GM12864 (cell line): ENCODE data around the gene SIPA1L3.
A peak's percentile ranks its signal among the peaks of the same experiment; 100 is the strongest.

ENCODE experiments used
- DNase-seq: peaks from one replicate; pipeline ENCODE4 v3.0.0-alpha.2; 2011; ENCODE audit warnings: low read depth
- H3K4me3 ChIP-seq: 2 replicates; pipeline ENCODE4 v1.5.1; 2011; ENCODE audit warnings: mild to moderate bottlenecking, low read depth, low read length, control low read depth
- TF ChIP-seq, protein P1 (sequence below): IDR thresholded peaks from 2 replicates; pipeline ENCODE4 v1.5.1; 2011; ENCODE audit warnings: low read depth, mild to moderate bottlenecking, moderate library complexity, low read length, control low read depth, inconsistent platforms; ENCODE audit errors: missing control alignments

SIPA1L3 gene

DNA sequence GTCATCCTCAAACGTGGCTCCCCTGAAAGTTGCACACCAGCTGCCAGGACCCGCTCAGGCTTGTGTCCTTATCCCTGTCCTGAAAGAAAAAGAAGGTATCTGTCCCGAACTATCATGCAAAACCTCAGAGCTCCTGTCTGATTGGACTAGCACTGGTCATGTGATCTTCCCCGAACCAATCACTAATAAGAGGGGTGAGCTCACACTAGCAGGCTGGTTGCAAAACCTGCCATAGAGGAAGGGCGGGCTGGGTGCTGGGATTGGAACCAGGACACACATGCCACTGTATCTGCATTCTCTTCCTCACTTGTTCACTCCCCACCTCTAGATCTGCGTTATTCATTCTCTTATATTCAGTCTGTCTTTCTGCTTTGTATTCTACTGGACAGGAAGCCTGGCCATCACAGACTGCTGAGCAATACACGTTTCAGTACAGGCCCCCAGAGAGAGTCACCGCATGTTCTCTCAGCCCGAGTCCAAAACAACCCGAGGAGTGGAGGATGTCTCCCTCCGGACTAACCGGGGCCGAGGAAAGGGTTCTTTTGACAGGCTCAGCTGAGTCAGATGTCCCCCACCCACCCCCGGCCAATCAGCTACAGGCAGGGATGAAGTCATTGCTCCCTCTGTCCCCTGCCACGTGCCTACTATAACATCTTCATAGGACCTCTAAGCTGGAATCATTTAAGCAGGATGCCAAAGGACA is 97.7 kb downstream of the SIPA1L3 start:
- H3K4me3 ChIP-seq, result peak overlapping the region; percentile 48
- TF ChIP-seq, protein P1, sequence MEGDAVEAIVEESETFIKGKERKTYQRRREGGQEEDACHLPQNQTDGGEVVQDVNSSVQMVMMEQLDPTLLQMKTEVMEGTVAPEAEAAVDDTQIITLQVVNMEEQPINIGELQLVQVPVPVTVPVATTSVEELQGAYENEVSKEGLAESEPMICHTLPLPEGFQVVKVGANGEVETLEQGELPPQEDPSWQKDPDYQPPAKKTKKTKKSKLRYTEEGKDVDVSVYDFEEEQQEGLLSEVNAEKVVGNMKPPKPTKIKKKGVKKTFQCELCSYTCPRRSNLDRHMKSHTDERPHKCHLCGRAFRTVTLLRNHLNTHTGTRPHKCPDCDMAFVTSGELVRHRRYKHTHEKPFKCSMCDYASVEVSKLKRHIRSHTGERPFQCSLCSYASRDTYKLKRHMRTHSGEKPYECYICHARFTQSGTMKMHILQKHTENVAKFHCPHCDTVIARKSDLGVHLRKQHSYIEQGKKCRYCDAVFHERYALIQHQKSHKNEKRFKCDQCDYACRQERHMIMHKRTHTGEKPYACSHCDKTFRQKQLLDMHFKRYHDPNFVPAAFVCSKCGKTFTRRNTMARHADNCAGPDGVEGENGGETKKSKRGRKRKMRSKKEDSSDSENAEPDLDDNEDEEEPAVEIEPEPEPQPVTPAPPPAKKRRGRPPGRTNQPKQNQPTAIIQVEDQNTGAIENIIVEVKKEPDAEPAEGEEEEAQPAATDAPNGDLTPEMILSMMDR, result no peak
- DNase-seq, result peak; percentile 91

DNA sequence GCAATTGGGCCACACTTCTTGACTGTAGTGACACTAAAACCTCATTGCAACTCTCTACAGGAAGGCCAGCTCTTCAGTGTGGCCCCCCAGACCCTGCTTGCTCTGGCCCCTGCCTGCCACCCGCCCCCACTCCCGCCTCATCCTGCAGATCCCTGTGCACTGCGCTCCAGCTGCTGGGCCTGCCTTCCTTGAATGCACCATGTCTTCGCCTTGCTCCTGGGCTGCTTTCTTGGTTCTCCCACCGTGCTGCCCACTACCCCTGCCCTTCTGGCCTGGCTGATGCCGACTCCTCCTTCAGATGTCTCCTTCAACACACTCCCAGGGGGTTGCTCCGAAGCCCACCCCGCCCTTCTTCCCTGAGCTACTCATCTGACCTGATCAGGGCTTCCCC is 98.2 kb downstream of the SIPA1L3 start:
- H3K4me3 ChIP-seq, result no peak overlapping the region
- DNase-seq, result no peak
- TF ChIP-seq, protein P1, result no peak

DNA sequence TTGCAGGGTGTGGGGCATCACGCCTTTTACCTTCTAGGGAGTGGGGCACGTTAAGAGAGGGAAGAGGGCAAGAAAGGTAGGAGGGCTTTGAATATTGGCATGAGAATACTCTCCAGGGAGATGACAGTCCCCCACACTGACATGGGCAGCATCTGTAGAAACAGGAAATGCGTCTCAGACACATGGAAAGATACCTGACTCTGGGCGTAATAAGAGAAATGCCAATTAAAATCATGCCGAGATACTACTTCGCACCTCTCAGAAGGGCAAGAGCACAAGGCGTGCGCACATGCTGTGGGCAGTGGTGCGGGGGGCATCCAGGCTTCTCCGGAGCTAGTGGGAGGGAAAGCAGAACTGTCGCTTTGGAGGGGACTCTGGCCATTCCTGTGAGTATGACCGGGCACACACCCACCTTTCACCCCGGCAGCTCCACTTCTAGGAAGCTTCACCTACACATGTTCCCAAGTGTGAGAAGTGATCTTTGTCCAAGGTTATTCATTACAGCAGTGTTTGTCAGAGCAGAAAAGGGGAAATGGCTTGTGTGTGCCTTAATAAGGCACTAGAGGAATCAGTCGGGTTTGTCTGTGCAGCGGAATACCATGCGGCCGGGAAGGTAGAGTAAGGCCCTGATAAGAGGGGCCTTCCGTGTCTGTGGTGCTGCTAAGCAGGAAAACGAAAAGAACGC is 99.5 kb downstream of the SIPA1L3 start:
- DNase-seq, result no peak
- TF ChIP-seq, protein P1, result no peak
- H3K4me3 ChIP-seq, result no peak overlapping the region

DNA sequence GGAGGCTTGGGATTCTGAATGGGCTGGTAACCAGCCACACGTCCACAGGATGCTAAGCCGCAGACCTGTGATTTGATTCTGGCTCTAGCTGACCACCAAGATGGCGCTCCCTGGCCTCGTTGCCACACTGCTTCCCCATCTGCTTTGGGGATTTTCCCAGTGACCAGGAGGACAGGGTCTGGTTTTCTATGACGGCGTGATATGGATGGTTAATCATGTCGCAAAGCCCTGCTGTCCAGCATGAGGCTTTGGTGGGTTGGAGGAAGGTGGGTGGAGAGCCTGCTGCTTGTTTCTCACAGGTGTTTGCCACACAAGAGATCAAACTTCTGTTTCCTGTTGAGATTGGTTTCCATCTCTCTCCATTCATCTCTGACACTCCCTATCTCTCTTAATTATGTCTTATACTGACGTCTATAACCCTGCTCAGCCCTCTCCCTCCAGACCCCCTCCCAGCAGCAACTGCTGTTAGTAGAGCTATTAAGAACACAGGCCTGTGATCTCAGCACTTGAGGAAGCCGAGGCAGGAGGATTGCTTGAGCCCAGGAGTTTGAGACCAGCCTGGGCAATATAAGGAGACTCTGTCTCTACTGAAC is 102.7 kb downstream of the SIPA1L3 start:
- DNase-seq, result no peak
- TF ChIP-seq, protein P1, result no peak
- no peak overlapping the region for H3K4me3 ChIP-seq

DNA sequence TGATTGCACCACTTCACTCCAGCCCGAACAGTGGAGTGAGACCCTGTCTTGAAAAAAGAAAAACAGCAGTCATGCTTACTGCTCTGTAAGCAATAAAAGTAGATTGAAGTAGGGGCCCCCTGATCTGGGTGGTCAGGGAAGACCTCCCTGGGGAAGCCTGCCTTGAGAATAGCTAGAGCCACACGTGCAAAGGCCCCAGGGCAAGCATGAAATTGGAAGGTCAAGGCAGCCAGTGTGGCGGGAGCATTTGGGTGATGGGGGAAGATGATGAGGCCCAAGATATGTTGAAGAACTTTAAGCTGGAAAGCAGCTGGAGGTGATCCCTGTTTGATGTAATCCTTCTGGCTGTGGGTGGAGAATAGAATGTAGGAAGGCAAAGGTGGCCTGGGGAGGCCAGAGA is 104.4 kb downstream of the SIPA1L3 start:
- H3K4me3 ChIP-seq, result no peak overlapping the region
- no peak for DNase-seq
- TF ChIP-seq, protein P1, result no peak

DNA sequence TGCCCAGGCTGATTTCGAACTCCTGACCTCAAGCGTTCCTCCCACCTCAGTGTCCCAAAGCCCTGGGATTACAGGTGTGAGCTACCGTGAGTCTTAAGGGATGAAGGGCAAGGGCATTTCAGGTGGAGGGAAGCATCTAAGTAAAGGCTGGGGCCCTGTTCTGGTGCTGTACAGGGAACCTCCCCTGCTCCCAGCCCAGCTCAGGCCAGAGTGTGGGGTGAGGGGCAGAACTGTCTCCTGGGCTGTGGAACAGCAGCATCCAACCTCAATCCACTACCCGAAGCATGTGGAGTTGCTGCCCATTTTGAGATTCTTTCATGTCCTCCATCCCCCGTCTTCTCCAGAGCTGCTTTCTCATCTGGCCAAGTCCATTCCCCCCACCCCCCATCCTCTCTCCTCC is 105.3 kb downstream of the SIPA1L3 start:
- DNase-seq, result no peak
- TF ChIP-seq, protein P1, result no peak
- no peak overlapping the region for H3K4me3 ChIP-seq
